HG02610 (cell line): ENCODE results near the gene CCDC171.
"Not testable (repeated sequence)": the region's sequence is repeated elsewhere in the genome, so short reads cannot be mapped to it uniquely, and the experiment has no call there.

Experiments used
- ATAC-seq: cut with Tn5 transposase; IDR thresholded peaks from one replicate; pipeline ENCODE4 v1.9.1; 2021; ENCODE audit warnings: mild to moderate bottlenecking, moderate library complexity; ENCODE audit not compliant: unreplicated experiment

The CCDC171 gene

GRCh38 chr9:15553528-15553898 lies 670 bp downstream of the CCDC171 start:
- peak; percentile 13 for ATAC-seq

- ATAC-seq, result no peak
Observed at GRCh38 chr9:15570769-15571168, 17.9 kb downstream of the CCDC171 start.

- ATAC-seq, result no peak
Observed at GRCh38 chr9:15572200-15572770, 19.4 kb downstream of the CCDC171 start.

- no peak for ATAC-seq
Observed at GRCh38 chr9:15576350-15577050, 23.7 kb downstream of the CCDC171 start.

- ATAC-seq, result no peak
Observed at GRCh38 chr9:15578714-15579113, 25.9 kb downstream of the CCDC171 start.

GRCh38 chr9:15584379-15584778 lies 31.5 kb downstream of the CCDC171 start:
- ATAC-seq, result no peak

- ATAC-seq, result no peak
Observed at GRCh38 chr9:15592317-15592716, 39.5 kb downstream of the CCDC171 start.

- ATAC-seq, result peak; percentile 65
Observed at GRCh38 chr9:15592940-15593339, 40.1 kb downstream of the CCDC171 start.

- not testable (repeated sequence) for ATAC-seq
Observed at GRCh38 chr9:15600666-15601330, 48.0 kb downstream of the CCDC171 start.

GRCh38 chr9:15606643-15607472 lies 54.0 kb downstream of the CCDC171 start:
- peak; percentile 55 for ATAC-seq

GRCh38 chr9:15612962-15613361 lies 60.1 kb downstream of the CCDC171 start:
- peak; percentile 70 for ATAC-seq

- no peak for ATAC-seq
Observed at GRCh38 chr9:15617782-15618181, 64.9 kb downstream of the CCDC171 start.

- no peak for ATAC-seq
Observed at GRCh38 chr9:15618540-15619331, 65.9 kb downstream of the CCDC171 start.

- no peak for ATAC-seq
Observed at GRCh38 chr9:15622318-15622971, 69.6 kb downstream of the CCDC171 start.

- no peak for ATAC-seq
Observed at GRCh38 chr9:15635752-15636151, 82.9 kb downstream of the CCDC171 start.

- no peak for ATAC-seq
Observed at GRCh38 chr9:15640121-15640520, 87.3 kb downstream of the CCDC171 start.

- ATAC-seq, result no peak
Observed at GRCh38 chr9:15641291-15641690, 88.4 kb downstream of the CCDC171 start.

GRCh38 chr9:15642369-15642962 lies 89.6 kb downstream of the CCDC171 start:
- no peak for ATAC-seq

GRCh38 chr9:15670246-15670645 lies 117.4 kb downstream of the CCDC171 start:
- no peak for ATAC-seq

GRCh38 chr9:15670894-15671293 lies 118.1 kb downstream of the CCDC171 start:
- no peak for ATAC-seq
